Right atrium auricular region (tissue), 2 donors: ENCODE measurements around the gene MIEN1. TPM values are rescaled to one million over a fixed set of nuclear protein-coding genes. Genes with fewer than 3 reads are reported as not detected.
"Not testable (repeated sequence)": the region's sequence is repeated elsewhere in the genome, so short reads cannot be mapped to it uniquely, and the experiment has no call there.

ENCODE experiments used
- DNase-seq: peaks from one replicate; pipeline ENCODE4 v3.0.0-alpha.2; 2019; ENCODE audit warnings: low spot score
- H3K27ac ChIP-seq, 2 donors: fragments of 200-600 bp; sonication (generic); 1 replicate in 1 of 2; 2 replicates in 1 of 2; pipeline ENCODE4 v1.5.1; 2016 to 2019
- H3K27me3 ChIP-seq, 2 donors: fragments of 200-600 bp; sonication (generic); one replicate each; pipeline versions ENCODE4 v1.5.1 to v1.6.0; 2017 to 2019
- H3K36me3 ChIP-seq: fragments of 200-600 bp; sonication (generic); one replicate; pipeline ENCODE4 v1.5.1; 2016
- H3K4me1 ChIP-seq, 2 donors: fragments of 200-600 bp; sonication (generic); one replicate each; pipeline versions ENCODE4 v1.5.1 to v1.6.0; 2017 to 2019
- H3K4me3 ChIP-seq, 2 donors: fragments of 200-600 bp; sonication (generic); 1 replicate in 1 of 2; 2 replicates in 1 of 2; pipeline ENCODE4 v1.5.1; 2017 to 2019; ENCODE audit warnings: mild to moderate bottlenecking in 1 of 2, moderate library complexity in 1 of 2
- H3K9me3 ChIP-seq, 2 donors: fragments of 200-600 bp; sonication (generic); one replicate each; pipeline ENCODE4 v1.5.1; 2019
- CTCF ChIP-seq, 2 donors: fragments of 200-600 bp; sonication (generic); IDR thresholded peaks; one replicate each; pipeline ENCODE4 v1.5.1; 2019; ENCODE audit warnings: antibody characterized with exemption in 2 of 2
- total RNA-seq, 2 donors: library from RNA; depleted of rRNA; stranded (reverse); fragments of >200 nt; gene quantifications; one replicate each; pipeline ENCODE4 v1.1.0, GENCODE V29; 2016

Gene MIEN1
- total RNA-seq, 2 donors from 2014 or later = 77.5 to 77.8 TPM

- no peak for DNase-seq
- no peaks in the 10 kb centered on the region for H3K9me3 ChIP-seq
- peaks cover 0 to 10% of the 10 kb centered on the region in 2 donors for H3K4me1 ChIP-seq
- H3K4me3 ChIP-seq = no peak overlapping the region
- H3K27me3 ChIP-seq = no peaks in the 10 kb centered on the region
- H3K36me3 ChIP-seq = peaks cover 16% of the 10 kb centered on the region
- TF ChIP-seq CTCF (IDR thresholded peaks at IDR 0.05) = no peak
- no peak overlapping the region for H3K27ac ChIP-seq
These were observed 2.3 kb upstream of the MIEN1 start for GRCh38 chr17:39732586-39732985.

- Histone ChIP-seq H3K4me3 (peak overlapping the region; percentile 76 to 79), H3K36me3 (peaks cover 34% of the 10 kb centered on the region), H3K27me3 (no peaks in the 10 kb centered on the region), H3K9me3 (no peaks in the 10 kb centered on the region), H3K27ac (peak overlapping the region; percentile 89 to 93), H3K4me1 (peaks cover 0 to 10% of the 10 kb centered on the region in 2 donors)
- no peak for TF ChIP-seq CTCF (IDR thresholded peaks at IDR 0.05)
- DNase-seq = no peak
These were observed 966 bp downstream of the MIEN1 start for GRCh38 chr17:39729280-39729851.

- no peak for DNase-seq
- peaks cover 36% of the 10 kb centered on the region for H3K36me3 ChIP-seq
- H3K4me1 ChIP-seq = peaks cover 0 to 10% of the 10 kb centered on the region in 2 donors
- no peaks in the 10 kb centered on the region for H3K9me3 ChIP-seq
- no peak overlapping the region for H3K4me3 ChIP-seq
- no peak for TF ChIP-seq CTCF (IDR thresholded peaks at IDR 0.05)
- H3K27me3 ChIP-seq = no peaks in the 10 kb centered on the region
- no peak overlapping the region for H3K27ac ChIP-seq
These were observed 2.8 kb downstream of the MIEN1 start for GRCh38 chr17:39727556-39727955.

- H3K27me3 ChIP-seq = no peaks in the 10 kb centered on the region
- H3K9me3 ChIP-seq = no peaks in the 10 kb centered on the region
- H3K4me3 ChIP-seq = no peak overlapping the region
- peaks cover 36% of the 10 kb centered on the region for H3K36me3 ChIP-seq
- no peak overlapping the region for H3K27ac ChIP-seq
- no peak for DNase-seq
- H3K4me1 ChIP-seq = peaks cover 0 to 10% of the 10 kb centered on the region in 2 donors
- no peak for TF ChIP-seq CTCF (IDR thresholded peaks at IDR 0.05)
These were observed 3.7 kb downstream of the MIEN1 start for GRCh38 chr17:39726617-39727016.

- not testable (repeated sequence) for DNase-seq, H3K4me1 ChIP-seq, H3K27ac ChIP-seq, H3K4me3 ChIP-seq, H3K27me3 ChIP-seq, H3K9me3 ChIP-seq
- H3K36me3 ChIP-seq = peaks cover 36% of the 10 kb centered on the region
These were observed 4.4 kb downstream of the MIEN1 start for GRCh38 chr17:39725923-39726322.

- H3K27ac ChIP-seq = no peak overlapping the region
- H3K4me1 ChIP-seq = peaks cover 0 to 7% of the 10 kb centered on the region in 2 donors
- no peaks in the 10 kb centered on the region for H3K27me3 ChIP-seq
- no peak overlapping the region for H3K4me3 ChIP-seq
- DNase-seq = no peak
- peaks cover 38% of the 10 kb centered on the region for H3K36me3 ChIP-seq
- no peaks in the 10 kb centered on the region for H3K9me3 ChIP-seq
- no peak for TF ChIP-seq CTCF (IDR thresholded peaks at IDR 0.05)
These were observed 5.6 kb downstream of the MIEN1 start for GRCh38 chr17:39724731-39725130.
